K562 (cell line): Measurements from ENCODE around the gene SMIM10L2A. TPM values are rescaled to one million over a fixed set of nuclear protein-coding genes. Genes with fewer than 3 reads are reported as not detected.
A peak's percentile ranks its signal among the peaks of the same experiment; 100 is the strongest.

ENCODE experiments used
- L3MBTL2 ChIP-seq: fragments of 450-650 bp; IDR thresholded peaks from 2 replicates; pipeline ENCODE4 v1.6.1; 2016; ENCODE audit warnings: mild to moderate bottlenecking, moderate library complexity
- PHB ChIP-seq: fragments of 250-450 bp; sonication (Bioruptor Pico); IDR thresholded peaks from 2 replicates; pipeline ENCODE4 v1.5.0; 2021
- RBM15 ChIP-seq: fragments of 200-400 bp; formaldehyde crosslinking; IDR thresholded peaks from 2 replicates; pipeline ENCODE4 v1.6.1; 2018; ENCODE audit warnings: mild to moderate bottlenecking, low read length, moderate library complexity; ENCODE audit not compliant: insufficient read depth
- SIX5 ChIP-seq, 2 experiments: IDR thresholded peaks; 2 replicates each; pipeline ENCODE4 v1.6.1; 2011; ENCODE audit warnings: low read length in 2 of 2, borderline replicate concordance in 1 of 2, low read depth in 1 of 2, mild to moderate bottlenecking in 1 of 2, moderate library complexity in 1 of 2; ENCODE audit not compliant: insufficient read depth in 1 of 2
- TOE1 ChIP-seq, 2 experiments: fragments of 450-650 bp in 1 of 2; sonication (generic) in 1 of 2; formaldehyde crosslinking in 1 of 2; IDR thresholded peaks; 2 replicates each; pipeline versions ENCODE4 v1.7.1 to v1.8.0; 2016 to 2022; ENCODE audit warnings: borderline replicate concordance in 2 of 2, mild to moderate bottlenecking in 2 of 2, antibody characterized with exemption in 1 of 2, inconsistent platforms in 1 of 2, low read depth in 1 of 2, missing genetic modification reagents in 1 of 2, moderate library complexity in 1 of 2
- polyA plus RNA-seq, 8 experiments: library from polyadenylated mRNA; depleted of rRNA in 4 of 8; stranded (reverse) in 5 of 8; unstranded in 3 of 8; fragments of >200 nt; fragmentation: Nextera tagmentation in 2 of 8; fragmentation: Illumina TruSeq in 1 of 8; extraction: Ambion mirVana in 2 of 8; extraction: Trizol in 1 of 8; gene quantifications; 2 replicates each; pipeline versions ENCODE4 v1.2.1 to v1.2.3, GENCODE V29; 2011 to 2014; ENCODE audit warnings: inconsistent platforms in 1 of 8, missing spikeins in 1 of 8
- total RNA-seq, 7 experiments: library from RNA; depleted of rRNA in 6 of 7; stranded (reverse); fragments of >200 nt in 6 of 7; fragmentation: Illumina TruSeq in 2 of 7; extraction: Trizol in 2 of 7; gene quantifications; 2 replicates each; pipeline versions ENCODE4 v1.2.1 to v1.2.3, GENCODE V29; 2011 to 2021; ENCODE audit warnings: low replicate concordance in 1 of 7
- TF ChIP-seq, protein P1 (sequence below): fragments of 450-650 bp; IDR thresholded peaks from 2 replicates; pipeline ENCODE4 v1.6.1; 2016; ENCODE audit warnings: mild to moderate bottlenecking, moderate library complexity
- TF ChIP-seq, protein P2 (sequence below), 2 experiments: fragments of 450-650 bp in 1 of 2; IDR thresholded peaks; 2 replicates each; pipeline ENCODE4 v1.6.1; 2011 to 2017; ENCODE audit warnings: low read depth in 2 of 2, antibody characterized with exemption in 1 of 2, borderline replicate concordance in 1 of 2, low read length in 1 of 2, mild to moderate bottlenecking in 1 of 2, mixed read lengths in 1 of 2; ENCODE audit not compliant: control insufficient read depth in 1 of 2

The SMIM10L2A gene
- total and polyA plus RNA-seq, 9 of the 15 experiments (the other 6 are each of a cell fraction or from before 2014, with no cell fraction given): 0.03 to 0.14 (median 0.09) TPM; not detected in 2

DNA sequence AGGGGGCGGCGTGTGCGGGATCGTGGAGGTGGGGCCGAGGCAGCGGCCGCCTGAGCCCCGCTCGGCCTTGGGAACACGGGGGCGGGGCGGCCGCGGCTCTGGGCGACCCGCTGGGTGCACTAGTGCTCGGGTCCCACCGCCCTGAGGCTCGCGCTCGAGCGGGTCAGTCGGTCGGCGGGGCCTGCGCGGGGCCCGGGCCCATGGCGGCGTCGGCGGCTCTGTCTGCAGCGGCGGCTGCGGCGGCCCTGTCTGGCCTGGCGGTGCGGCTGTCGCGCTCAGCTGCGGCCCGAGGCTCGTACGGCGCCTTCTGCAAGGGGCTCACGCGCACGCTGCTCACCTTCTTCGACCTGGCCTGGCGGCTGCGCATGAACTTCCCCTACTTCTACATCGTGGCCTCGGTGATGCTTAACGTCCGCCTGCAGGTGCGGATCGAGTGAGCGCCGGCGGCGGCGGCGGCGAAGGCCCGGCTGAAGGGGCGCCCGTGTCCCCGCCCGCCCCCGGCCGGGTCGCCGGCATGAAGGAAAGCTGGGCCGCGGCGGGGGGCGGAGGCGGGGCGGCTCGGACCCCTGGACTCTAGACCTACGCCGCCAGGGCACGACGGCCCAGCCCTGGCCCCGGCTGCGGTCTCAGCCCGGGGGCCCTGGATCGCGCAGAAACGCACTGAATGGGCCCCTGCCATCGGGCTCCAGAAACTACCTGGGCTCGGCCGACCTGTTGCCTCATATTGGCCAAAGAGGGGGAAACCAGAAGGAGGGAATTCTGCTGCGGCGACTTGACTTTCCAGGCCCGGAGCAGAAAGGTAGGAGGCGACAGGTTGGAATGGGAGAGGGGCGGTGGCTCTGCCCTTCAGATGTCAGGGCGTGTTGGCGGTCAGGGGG, at the start of gene SMIM10L2A (continued):
- TF ChIP-seq, protein P1, sequence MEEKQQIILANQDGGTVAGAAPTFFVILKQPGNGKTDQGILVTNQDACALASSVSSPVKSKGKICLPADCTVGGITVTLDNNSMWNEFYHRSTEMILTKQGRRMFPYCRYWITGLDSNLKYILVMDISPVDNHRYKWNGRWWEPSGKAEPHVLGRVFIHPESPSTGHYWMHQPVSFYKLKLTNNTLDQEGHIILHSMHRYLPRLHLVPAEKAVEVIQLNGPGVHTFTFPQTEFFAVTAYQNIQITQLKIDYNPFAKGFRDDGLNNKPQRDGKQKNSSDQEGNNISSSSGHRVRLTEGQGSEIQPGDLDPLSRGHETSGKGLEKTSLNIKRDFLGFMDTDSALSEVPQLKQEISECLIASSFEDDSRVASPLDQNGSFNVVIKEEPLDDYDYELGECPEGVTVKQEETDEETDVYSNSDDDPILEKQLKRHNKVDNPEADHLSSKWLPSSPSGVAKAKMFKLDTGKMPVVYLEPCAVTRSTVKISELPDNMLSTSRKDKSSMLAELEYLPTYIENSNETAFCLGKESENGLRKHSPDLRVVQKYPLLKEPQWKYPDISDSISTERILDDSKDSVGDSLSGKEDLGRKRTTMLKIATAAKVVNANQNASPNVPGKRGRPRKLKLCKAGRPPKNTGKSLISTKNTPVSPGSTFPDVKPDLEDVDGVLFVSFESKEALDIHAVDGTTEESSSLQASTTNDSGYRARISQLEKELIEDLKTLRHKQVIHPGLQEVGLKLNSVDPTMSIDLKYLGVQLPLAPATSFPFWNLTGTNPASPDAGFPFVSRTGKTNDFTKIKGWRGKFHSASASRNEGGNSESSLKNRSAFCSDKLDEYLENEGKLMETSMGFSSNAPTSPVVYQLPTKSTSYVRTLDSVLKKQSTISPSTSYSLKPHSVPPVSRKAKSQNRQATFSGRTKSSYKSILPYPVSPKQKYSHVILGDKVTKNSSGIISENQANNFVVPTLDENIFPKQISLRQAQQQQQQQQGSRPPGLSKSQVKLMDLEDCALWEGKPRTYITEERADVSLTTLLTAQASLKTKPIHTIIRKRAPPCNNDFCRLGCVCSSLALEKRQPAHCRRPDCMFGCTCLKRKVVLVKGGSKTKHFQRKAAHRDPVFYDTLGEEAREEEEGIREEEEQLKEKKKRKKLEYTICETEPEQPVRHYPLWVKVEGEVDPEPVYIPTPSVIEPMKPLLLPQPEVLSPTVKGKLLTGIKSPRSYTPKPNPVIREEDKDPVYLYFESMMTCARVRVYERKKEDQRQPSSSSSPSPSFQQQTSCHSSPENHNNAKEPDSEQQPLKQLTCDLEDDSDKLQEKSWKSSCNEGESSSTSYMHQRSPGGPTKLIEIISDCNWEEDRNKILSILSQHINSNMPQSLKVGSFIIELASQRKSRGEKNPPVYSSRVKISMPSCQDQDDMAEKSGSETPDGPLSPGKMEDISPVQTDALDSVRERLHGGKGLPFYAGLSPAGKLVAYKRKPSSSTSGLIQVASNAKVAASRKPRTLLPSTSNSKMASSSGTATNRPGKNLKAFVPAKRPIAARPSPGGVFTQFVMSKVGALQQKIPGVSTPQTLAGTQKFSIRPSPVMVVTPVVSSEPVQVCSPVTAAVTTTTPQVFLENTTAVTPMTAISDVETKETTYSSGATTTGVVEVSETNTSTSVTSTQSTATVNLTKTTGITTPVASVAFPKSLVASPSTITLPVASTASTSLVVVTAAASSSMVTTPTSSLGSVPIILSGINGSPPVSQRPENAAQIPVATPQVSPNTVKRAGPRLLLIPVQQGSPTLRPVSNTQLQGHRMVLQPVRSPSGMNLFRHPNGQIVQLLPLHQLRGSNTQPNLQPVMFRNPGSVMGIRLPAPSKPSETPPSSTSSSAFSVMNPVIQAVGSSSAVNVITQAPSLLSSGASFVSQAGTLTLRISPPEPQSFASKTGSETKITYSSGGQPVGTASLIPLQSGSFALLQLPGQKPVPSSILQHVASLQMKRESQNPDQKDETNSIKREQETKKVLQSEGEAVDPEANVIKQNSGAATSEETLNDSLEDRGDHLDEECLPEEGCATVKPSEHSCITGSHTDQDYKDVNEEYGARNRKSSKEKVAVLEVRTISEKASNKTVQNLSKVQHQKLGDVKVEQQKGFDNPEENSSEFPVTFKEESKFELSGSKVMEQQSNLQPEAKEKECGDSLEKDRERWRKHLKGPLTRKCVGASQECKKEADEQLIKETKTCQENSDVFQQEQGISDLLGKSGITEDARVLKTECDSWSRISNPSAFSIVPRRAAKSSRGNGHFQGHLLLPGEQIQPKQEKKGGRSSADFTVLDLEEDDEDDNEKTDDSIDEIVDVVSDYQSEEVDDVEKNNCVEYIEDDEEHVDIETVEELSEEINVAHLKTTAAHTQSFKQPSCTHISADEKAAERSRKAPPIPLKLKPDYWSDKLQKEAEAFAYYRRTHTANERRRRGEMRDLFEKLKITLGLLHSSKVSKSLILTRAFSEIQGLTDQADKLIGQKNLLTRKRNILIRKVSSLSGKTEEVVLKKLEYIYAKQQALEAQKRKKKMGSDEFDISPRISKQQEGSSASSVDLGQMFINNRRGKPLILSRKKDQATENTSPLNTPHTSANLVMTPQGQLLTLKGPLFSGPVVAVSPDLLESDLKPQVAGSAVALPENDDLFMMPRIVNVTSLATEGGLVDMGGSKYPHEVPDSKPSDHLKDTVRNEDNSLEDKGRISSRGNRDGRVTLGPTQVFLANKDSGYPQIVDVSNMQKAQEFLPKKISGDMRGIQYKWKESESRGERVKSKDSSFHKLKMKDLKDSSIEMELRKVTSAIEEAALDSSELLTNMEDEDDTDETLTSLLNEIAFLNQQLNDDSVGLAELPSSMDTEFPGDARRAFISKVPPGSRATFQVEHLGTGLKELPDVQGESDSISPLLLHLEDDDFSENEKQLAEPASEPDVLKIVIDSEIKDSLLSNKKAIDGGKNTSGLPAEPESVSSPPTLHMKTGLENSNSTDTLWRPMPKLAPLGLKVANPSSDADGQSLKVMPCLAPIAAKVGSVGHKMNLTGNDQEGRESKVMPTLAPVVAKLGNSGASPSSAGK: no peak
- no peak for TF ChIP-seq PHB (CRISPR knock-in tag)
- TF ChIP-seq L3MBTL2: peak; percentile 39
- TF ChIP-seq SIX5 (IDR thresholded peaks at IDR 0.05; ENCODE audit: borderline replicate concordance in 1 of 2, insufficient read depth in 1 of 2, low read depth in 1 of 2, low read length in 2 of 2): no peak
- TF ChIP-seq RBM15: no peak
- TF ChIP-seq, protein P2, sequence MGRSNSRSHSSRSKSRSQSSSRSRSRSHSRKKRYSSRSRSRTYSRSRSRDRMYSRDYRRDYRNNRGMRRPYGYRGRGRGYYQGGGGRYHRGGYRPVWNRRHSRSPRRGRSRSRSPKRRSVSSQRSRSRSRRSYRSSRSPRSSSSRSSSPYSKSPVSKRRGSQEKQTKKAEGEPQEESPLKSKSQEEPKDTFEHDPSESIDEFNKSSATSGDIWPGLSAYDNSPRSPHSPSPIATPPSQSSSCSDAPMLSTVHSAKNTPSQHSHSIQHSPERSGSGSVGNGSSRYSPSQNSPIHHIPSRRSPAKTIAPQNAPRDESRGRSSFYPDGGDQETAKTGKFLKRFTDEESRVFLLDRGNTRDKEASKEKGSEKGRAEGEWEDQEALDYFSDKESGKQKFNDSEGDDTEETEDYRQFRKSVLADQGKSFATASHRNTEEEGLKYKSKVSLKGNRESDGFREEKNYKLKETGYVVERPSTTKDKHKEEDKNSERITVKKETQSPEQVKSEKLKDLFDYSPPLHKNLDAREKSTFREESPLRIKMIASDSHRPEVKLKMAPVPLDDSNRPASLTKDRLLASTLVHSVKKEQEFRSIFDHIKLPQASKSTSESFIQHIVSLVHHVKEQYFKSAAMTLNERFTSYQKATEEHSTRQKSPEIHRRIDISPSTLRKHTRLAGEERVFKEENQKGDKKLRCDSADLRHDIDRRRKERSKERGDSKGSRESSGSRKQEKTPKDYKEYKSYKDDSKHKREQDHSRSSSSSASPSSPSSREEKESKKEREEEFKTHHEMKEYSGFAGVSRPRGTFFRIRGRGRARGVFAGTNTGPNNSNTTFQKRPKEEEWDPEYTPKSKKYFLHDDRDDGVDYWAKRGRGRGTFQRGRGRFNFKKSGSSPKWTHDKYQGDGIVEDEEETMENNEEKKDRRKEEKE (IDR thresholded peaks at IDR 0.05; ENCODE audit: borderline replicate concordance in 1 of 2, control insufficient read depth in 1 of 2, low read depth in 2 of 2, low read length in 1 of 2): no peak
- no peak for TF ChIP-seq TOE1 (IDR thresholded peaks at IDR 0.05; ENCODE audit: borderline replicate concordance)
- TF ChIP-seq TOE1 (CRISPR knock-in tag; IDR thresholded peaks at IDR 0.05; ENCODE audit: borderline replicate concordance, low read depth): no peak
